GM19240 (cell line): ENCODE results near the gene COLGALT1.

Experiments used
- DNase-seq: peaks from one replicate; pipeline ENCODE4 v3.0.0; 2011; ENCODE audit warnings: low spot score; ENCODE audit not compliant: insufficient read length

COLGALT1 gene

GRCh38 chr19:17623224-17623935, 67.9 kb downstream of the COLGALT1 start:
- DNase-seq: no peak

- no peak for DNase-seq
Observed at GRCh38 chr19:17624314-17624991, 69.0 kb downstream of the COLGALT1 start.

GRCh38 chr19:17625043-17625442, 69.6 kb downstream of the COLGALT1 start:
- no peak for DNase-seq

- DNase-seq: no peak
Observed at GRCh38 chr19:17625980-17626379, 70.5 kb downstream of the COLGALT1 start.

GRCh38 chr19:17626456-17627015, 71.1 kb downstream of the COLGALT1 start:
- DNase-seq: no peak

- no peak for DNase-seq
Observed at GRCh38 chr19:17627161-17627560, 71.7 kb downstream of the COLGALT1 start.

- no peak for DNase-seq
Observed at GRCh38 chr19:17627921-17628320, 72.5 kb downstream of the COLGALT1 start.

GRCh38 chr19:17629760-17630159, 74.3 kb downstream of the COLGALT1 start:
- no peak for DNase-seq

- no peak for DNase-seq
Observed at GRCh38 chr19:17632577-17632976, 77.1 kb downstream of the COLGALT1 start.
